ENCODE measurements around the gene SNRPF.
"Not testable (repeated sequence)": the region's sequence is repeated elsewhere in the genome, so short reads cannot be mapped to it uniquely, and the experiment has no call there.

The SNRPF gene

GRCh38 chr12:95858451-95859343 lies at the start of gene SNRPF:
Gene SNRPF (plus strand): TSS chr12:95858952. CDS start chr12:95859074, 122 bp downstream.
- DNase-seq (ENCODE audit: low spot score), result peak; percentile 99

GRCh38 chr12:95809000-95809680 lies 49.6 kb upstream of the SNRPF start:
- no peak for DNase-seq (ENCODE audit: low spot score)

GRCh38 chr12:95810411-95810810 lies 48.3 kb upstream of the SNRPF start:
- DNase-seq (ENCODE audit: low spot score), result no peak

- DNase-seq (ENCODE audit: low spot score), result not testable (repeated sequence)
These were observed 46.6 kb upstream of the SNRPF start for GRCh38 chr12:95812155-95812554.

GRCh38 chr12:95815632-95816212 lies 43.0 kb upstream of the SNRPF start:
- DNase-seq (ENCODE audit: low spot score), result peak; percentile 38

- peak; percentile 38 for DNase-seq (ENCODE audit: low spot score)
These were observed 38.6 kb upstream of the SNRPF start for GRCh38 chr12:95820096-95820703.

- DNase-seq (ENCODE audit: low spot score), result no peak
These were observed 29.4 kb upstream of the SNRPF start for GRCh38 chr12:95829395-95829794.

- no peak for DNase-seq (ENCODE audit: low spot score)
These were observed 28.2 kb upstream of the SNRPF start for GRCh38 chr12:95830335-95831089.

- DNase-seq (ENCODE audit: low spot score), result no peak
These were observed 24.2 kb upstream of the SNRPF start for GRCh38 chr12:95834572-95834971.

- DNase-seq (ENCODE audit: low spot score), result no peak
These were observed 22.6 kb upstream of the SNRPF start for GRCh38 chr12:95836185-95836609.

GRCh38 chr12:95836630-95837239 lies 22.0 kb upstream of the SNRPF start:
- DNase-seq (ENCODE audit: low spot score), result no peak

- DNase-seq (ENCODE audit: low spot score), result no peak
These were observed 21.3 kb upstream of the SNRPF start for GRCh38 chr12:95837240-95838038.

- no peak for DNase-seq (ENCODE audit: low spot score)
These were observed 20.6 kb upstream of the SNRPF start for GRCh38 chr12:95838125-95838524.

- not testable (repeated sequence) for DNase-seq (ENCODE audit: low spot score)
These were observed 16.3 kb upstream of the SNRPF start for GRCh38 chr12:95842426-95842825.

GRCh38 chr12:95848575-95849388 lies 10.0 kb upstream of the SNRPF start:
- no peak for DNase-seq (ENCODE audit: low spot score)

GRCh38 chr12:95851606-95852005 lies 7.1 kb upstream of the SNRPF start:
- no peak for DNase-seq (ENCODE audit: low spot score)

GRCh38 chr12:95852133-95852532 lies 6.6 kb upstream of the SNRPF start:
- no peak for DNase-seq (ENCODE audit: low spot score)

- DNase-seq (ENCODE audit: low spot score), result no peak
These were observed 1.6 kb upstream of the SNRPF start for GRCh38 chr12:95857156-95857555.

GRCh38 chr12:95857799-95858198 lies 953 bp upstream of the SNRPF start:
- no peak for DNase-seq (ENCODE audit: low spot score)
